Loucy (cell line): ENCODE data around the gene CRTC1.

Source experiments
- H2AFZ ChIP-seq: fragments of 200-600 bp; sonication (generic); 2 replicates; pipeline ENCODE4 v1.6.0; 2016; ENCODE audit warnings: antibody characterized with exemption, mild to moderate bottlenecking, low read length, moderate library complexity
- H3F3A ChIP-seq: fragments of 200-600 bp; 2 replicates; pipeline ENCODE4 v1.6.0; 2016; ENCODE audit warnings: antibody characterized with exemption, low read depth, mild to moderate bottlenecking
- H3K27me3 ChIP-seq: fragments of 200-600 bp; sonication (generic); 2 replicates; pipeline ENCODE4 v1.6.1; 2014; ENCODE audit warnings: low read length, mild to moderate bottlenecking; ENCODE audit not compliant: insufficient read depth, poor library complexity, severe bottlenecking
- H3K36me3 ChIP-seq: fragments of 200-600 bp; sonication (generic); 2 replicates; pipeline ENCODE4 v1.6.1; 2016; ENCODE audit warnings: low read length; ENCODE audit not compliant: insufficient read depth
- H3K4me1 ChIP-seq: fragments of 200-600 bp; sonication (generic); 2 replicates; pipeline ENCODE4 v1.5.1; 2014; ENCODE audit warnings: low read length, mild to moderate bottlenecking; ENCODE audit not compliant: insufficient read depth, poor library complexity, severe bottlenecking
- H3K4me2 ChIP-seq: fragments of 200-600 bp; sonication (generic); 2 replicates; pipeline ENCODE4 v1.6.0; 2014; ENCODE audit warnings: antibody characterized with exemption, low read length, low read depth, mild to moderate bottlenecking; ENCODE audit not compliant: poor library complexity, severe bottlenecking
- H3K4me3 ChIP-seq: fragments of 200-600 bp; sonication (generic); 2 replicates; pipeline ENCODE4 v1.5.1; 2014; ENCODE audit warnings: low read length, mild to moderate bottlenecking, mixed read lengths; ENCODE audit not compliant: poor library complexity, severe bottlenecking
- H3K79me2 ChIP-seq: fragments of 200-600 bp; sonication (generic); 2 replicates; pipeline ENCODE4 v1.6.1; 2014; ENCODE audit warnings: low read length; ENCODE audit not compliant: insufficient read depth
- H3K9ac ChIP-seq: fragments of 200-600 bp; sonication (generic); 2 replicates; pipeline ENCODE4 v1.6.0; 2014; ENCODE audit warnings: mild to moderate bottlenecking, low read depth, low read length, moderate library complexity; ENCODE audit not compliant: poor library complexity, severe bottlenecking
- H3K9me2 ChIP-seq: fragments of 200-600 bp; sonication (generic); replicated peaks from 2 replicates; pipeline ENCODE4 v1.6.1; 2016; ENCODE audit warnings: low read depth, low read length, mixed read lengths
- H3K9me3 ChIP-seq: fragments of 200-600 bp; sonication (generic); 2 replicates; pipeline ENCODE4 v1.6.1; 2014; ENCODE audit warnings: mild to moderate bottlenecking, antibody characterized with exemption, low read length, low read depth; ENCODE audit not compliant: insufficient read depth
- H4K20me1 ChIP-seq: fragments of 200-600 bp; sonication (generic); 2 replicates; pipeline ENCODE4 v1.6.0; 2014; ENCODE audit warnings: antibody characterized with exemption, low read length, mild to moderate bottlenecking; ENCODE audit not compliant: insufficient read depth, poor library complexity, severe bottlenecking
- EZH2phosphoT487 ChIP-seq: fragments of 200-600 bp; IDR thresholded peaks from 2 replicates; pipeline ENCODE4 v1.6.1; 2018; ENCODE audit warnings: antibody characterized with exemption, mild to moderate bottlenecking, moderate library complexity, borderline replicate concordance
- TF ChIP-seq, protein P1 (sequence below): fragments of 200-600 bp; sonication (generic); conservative IDR thresholded peaks from 2 replicates; pipeline ENCODE4 v1.5.1; 2014; ENCODE audit warnings: mild to moderate bottlenecking, antibody characterized with exemption, low read length

Gene CRTC1

DNA sequence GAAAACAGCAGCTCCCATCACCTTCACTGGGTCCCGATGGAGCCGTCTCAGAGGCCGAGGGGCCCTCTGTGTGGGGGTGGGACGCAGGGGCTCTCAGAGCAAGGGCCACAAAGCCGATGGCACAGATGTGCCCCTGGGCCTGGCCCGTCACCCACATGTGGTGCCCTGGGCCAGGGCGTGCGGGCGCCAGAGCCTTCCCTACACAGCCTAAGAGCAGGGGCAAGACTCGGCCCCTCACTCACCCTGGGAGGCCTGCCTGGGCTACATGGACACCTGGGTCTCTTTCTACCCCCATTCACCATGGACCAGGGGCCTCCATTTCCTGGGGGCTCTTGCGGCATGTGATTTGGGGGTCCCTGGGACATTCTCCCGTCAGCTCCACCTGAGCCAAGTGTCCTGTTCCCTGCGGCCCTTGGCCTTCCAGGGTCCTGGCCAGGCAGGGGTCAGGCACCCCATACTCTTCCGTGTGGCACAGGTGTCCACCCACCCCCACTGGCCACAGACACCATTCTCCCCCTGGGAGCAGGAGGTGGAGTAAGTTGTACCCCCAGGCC, 97.6 kb downstream of the CRTC1 start:
- Histone ChIP-seq H2AFZ (no peak overlapping the region), H3K9me2 (no peaks in the 10 kb centered on the region), H3K27me3 (no peaks in the 10 kb centered on the region), H3K4me3 (no peak overlapping the region), H3K9ac (no peak overlapping the region), H3F3A (no peaks in the 10 kb centered on the region), H3K36me3 (no peaks in the 10 kb centered on the region), H3K4me2 (no peak overlapping the region), H3K79me2 (no peaks in the 10 kb centered on the region), H3K9me3 (no peaks in the 10 kb centered on the region), H3K4me1 (no peaks in the 10 kb centered on the region), H4K20me1 (no peaks in the 10 kb centered on the region)
- TF ChIP-seq EZH2phosphoT487: no peak
- TF ChIP-seq, protein P1, sequence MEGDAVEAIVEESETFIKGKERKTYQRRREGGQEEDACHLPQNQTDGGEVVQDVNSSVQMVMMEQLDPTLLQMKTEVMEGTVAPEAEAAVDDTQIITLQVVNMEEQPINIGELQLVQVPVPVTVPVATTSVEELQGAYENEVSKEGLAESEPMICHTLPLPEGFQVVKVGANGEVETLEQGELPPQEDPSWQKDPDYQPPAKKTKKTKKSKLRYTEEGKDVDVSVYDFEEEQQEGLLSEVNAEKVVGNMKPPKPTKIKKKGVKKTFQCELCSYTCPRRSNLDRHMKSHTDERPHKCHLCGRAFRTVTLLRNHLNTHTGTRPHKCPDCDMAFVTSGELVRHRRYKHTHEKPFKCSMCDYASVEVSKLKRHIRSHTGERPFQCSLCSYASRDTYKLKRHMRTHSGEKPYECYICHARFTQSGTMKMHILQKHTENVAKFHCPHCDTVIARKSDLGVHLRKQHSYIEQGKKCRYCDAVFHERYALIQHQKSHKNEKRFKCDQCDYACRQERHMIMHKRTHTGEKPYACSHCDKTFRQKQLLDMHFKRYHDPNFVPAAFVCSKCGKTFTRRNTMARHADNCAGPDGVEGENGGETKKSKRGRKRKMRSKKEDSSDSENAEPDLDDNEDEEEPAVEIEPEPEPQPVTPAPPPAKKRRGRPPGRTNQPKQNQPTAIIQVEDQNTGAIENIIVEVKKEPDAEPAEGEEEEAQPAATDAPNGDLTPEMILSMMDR: no peak

DNA sequence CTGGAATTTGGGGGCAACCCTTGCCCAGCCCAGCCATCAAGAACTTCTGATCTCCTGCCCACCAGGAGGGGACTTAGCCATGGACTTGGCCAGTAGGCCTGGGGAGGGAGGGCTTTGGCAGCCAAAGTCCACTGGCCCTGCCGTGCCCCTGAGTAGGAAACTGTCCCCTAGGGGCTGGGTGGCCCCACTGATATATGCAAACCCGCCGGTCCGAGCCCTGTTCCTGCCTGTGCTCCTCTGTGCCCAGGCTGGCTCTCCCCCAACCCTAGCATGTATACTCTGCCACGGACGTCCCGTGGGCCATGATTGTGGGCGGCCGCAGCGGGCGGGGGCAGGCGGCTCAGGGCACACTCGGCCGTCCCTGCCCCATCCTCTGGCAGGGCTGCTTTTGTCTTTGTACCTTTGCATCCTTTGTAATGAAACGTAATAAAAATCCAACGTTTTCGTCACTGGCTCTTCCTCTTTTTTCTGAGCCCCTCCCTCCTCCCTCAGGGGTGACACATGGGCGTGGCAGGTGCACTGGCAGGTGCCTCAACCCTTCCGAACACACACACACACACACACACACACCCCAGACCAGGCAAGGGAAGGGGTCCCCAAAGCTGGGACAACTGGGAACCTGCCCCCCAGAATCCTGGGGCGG, 98.5 kb downstream of the CRTC1 start:
- no peaks in the 10 kb centered on the region for H3K36me3 ChIP-seq
- H3K79me2 ChIP-seq: no peaks in the 10 kb centered on the region
- H3K4me2 ChIP-seq: no peak overlapping the region
- H3F3A ChIP-seq: no peaks in the 10 kb centered on the region
- TF ChIP-seq, protein P1: no peak
- TF ChIP-seq EZH2phosphoT487: no peak
- H3K9ac ChIP-seq: no peak overlapping the region
- no peak overlapping the region for H2AFZ ChIP-seq
- no peaks in the 10 kb centered on the region for H3K9me2 ChIP-seq
- no peaks in the 10 kb centered on the region for H3K27me3 ChIP-seq
- H3K4me3 ChIP-seq: no peak overlapping the region
- H4K20me1 ChIP-seq: no peaks in the 10 kb centered on the region
- H3K4me1 ChIP-seq: no peaks in the 10 kb centered on the region
- no peaks in the 10 kb centered on the region for H3K9me3 ChIP-seq

DNA sequence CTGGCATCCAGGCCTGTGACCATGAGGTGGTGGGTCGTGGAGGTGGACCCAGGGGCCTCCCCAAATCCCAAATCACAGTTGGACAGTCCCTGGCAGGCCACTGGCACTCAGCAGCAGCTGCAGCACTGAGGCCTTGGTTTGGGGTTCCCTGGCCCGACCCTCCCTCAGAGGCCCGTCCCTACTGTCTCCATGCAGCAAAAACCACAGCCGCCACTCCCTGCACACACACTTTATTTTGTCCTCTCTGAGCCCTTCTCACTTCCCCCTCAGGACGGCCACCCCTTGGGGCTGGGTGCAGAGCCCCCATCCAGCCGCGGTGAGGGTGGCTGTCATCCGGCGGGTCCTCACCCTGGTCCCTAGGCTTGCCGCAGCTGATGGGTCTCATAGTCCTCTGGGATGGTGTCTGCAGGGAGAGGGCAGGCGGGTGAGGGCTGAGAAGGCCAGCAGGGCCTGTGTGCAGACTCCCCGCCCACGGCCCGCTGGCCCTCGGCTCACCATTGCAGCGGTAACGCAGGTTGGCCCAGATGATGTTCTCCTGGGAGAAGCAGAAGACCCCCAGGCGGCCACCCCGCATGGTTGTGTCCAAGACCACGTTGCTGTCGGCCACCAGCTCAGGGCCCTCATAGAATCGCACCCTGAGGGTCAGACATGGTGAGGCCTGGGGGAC, 99.2 kb downstream of the CRTC1 start:
- Histone ChIP-seq H3K9ac (no peak overlapping the region), H3K4me1 (no peaks in the 10 kb centered on the region), H3F3A (no peaks in the 10 kb centered on the region), H3K79me2 (no peaks in the 10 kb centered on the region), H3K4me2 (no peak overlapping the region), H3K9me3 (no peaks in the 10 kb centered on the region), H2AFZ (no peak overlapping the region), H3K9me2 (no peaks in the 10 kb centered on the region), H3K4me3 (no peak overlapping the region), H3K36me3 (no peaks in the 10 kb centered on the region), H4K20me1 (no peaks in the 10 kb centered on the region), H3K27me3 (no peaks in the 10 kb centered on the region)
- TF ChIP-seq, protein P1: no peak
- TF ChIP-seq EZH2phosphoT487: no peak
